Myocyte (in vitro differentiated cells): ENCODE results near the gene C19orf73. TPM values are rescaled to one million over a fixed set of nuclear protein-coding genes. Genes with fewer than 3 reads are reported as not detected.

Experiments
- DNase-seq: peaks from one replicate; pipeline ENCODE4 v3.0.0-alpha.2; 2012; ENCODE audit warnings: low read depth
- total RNA-seq: library from RNA; depleted of rRNA; stranded (reverse); fragments of >200 nt; gene quantifications from 2 replicates; pipeline ENCODE4 v1.2.3, GENCODE V29; 2014

C19orf73 gene
- total RNA-seq, 1 donor from 2014 or later, result not detected

- no peak for DNase-seq
These were observed 15.4 kb downstream of the C19orf73 start for GRCh38 chr19:49103331-49104085.

- DNase-seq, result no peak
These were observed 16.6 kb downstream of the C19orf73 start for GRCh38 chr19:49102303-49102702.

- DNase-seq, result no peak
These were observed 17.8 kb downstream of the C19orf73 start for GRCh38 chr19:49101160-49101559.

- DNase-seq, result no peak
These were observed 20.1 kb downstream of the C19orf73 start for GRCh38 chr19:49098795-49099194.

- peak; percentile 79 for DNase-seq
These were observed 21.3 kb downstream of the C19orf73 start for GRCh38 chr19:49097453-49098288.

GRCh38 chr19:49094505-49095482 is 24.1 kb downstream of the C19orf73 start:
- DNase-seq, result peak; percentile 92

- DNase-seq, result no peak
These were observed 26.3 kb downstream of the C19orf73 start for GRCh38 chr19:49092686-49093085.

- DNase-seq, result no peak
These were observed 27.4 kb downstream of the C19orf73 start for GRCh38 chr19:49091391-49092038.

GRCh38 chr19:49086296-49086695 is 32.6 kb downstream of the C19orf73 start:
- DNase-seq, result no peak

- DNase-seq, result no peak
These were observed 33.1 kb downstream of the C19orf73 start for GRCh38 chr19:49085868-49086232.

GRCh38 chr19:49085020-49085867 is 33.7 kb downstream of the C19orf73 start, which contains the start of gene SNRNP70:
SNRNP70 (plus strand) TSS chr19:49085451; CDS start chr19:49086415, 964 bp downstream.
- DNase-seq, result peak; percentile 99

GRCh38 chr19:49084206-49085019 is 34.5 kb downstream of the C19orf73 start:
- no peak for DNase-seq

- DNase-seq, result no peak
These were observed 37.7 kb downstream of the C19orf73 start for GRCh38 chr19:49081273-49081672.

- no peak for DNase-seq
These were observed 38.6 kb downstream of the C19orf73 start for GRCh38 chr19:49080392-49080791.

- peak; percentile 71 for DNase-seq
These were observed 44.1 kb downstream of the C19orf73 start for GRCh38 chr19:49074869-49075268.

GRCh38 chr19:49073514-49074378 is 45.2 kb downstream of the C19orf73 start:
- peak; percentile 83 for DNase-seq

GRCh38 chr19:49071860-49072547 is 46.9 kb downstream of the C19orf73 start:
- peak; percentile 3 for DNase-seq
